NCI-H345 treated with DMSO at 0.1 percent for 48 hours (cell line): ENCODE measurements around the gene WDR27.
"Not testable (repeated sequence)": the region's sequence is repeated elsewhere in the genome, so short reads cannot be mapped to it uniquely, and the experiment has no call there.

Experiments
- DNase-seq: peaks from one replicate; lab custom pipeline; 2025; ENCODE audit not compliant: unreplicated experiment; lab: John Stamatoyannopoulos, UW

The WDR27 gene

DNA sequence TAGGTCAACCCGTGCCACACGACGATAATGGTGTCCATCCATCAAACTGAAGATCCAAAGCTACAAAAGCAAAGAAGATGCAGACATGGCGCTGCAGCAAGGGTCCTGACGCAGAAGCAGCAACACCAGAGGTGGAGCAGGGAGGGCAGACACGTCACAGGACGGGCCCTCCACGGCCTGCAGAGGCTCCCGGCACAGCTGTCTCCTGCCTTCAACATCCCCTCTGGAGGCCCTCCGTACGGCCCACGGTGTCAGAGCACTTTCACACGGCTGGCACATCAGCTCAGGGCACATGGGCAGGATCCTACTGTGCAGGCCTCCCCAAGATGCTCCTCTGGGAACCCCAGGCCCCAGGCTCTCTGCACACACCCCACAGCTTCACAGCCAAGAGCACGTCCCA lies 37.6 kb downstream of the WDR27 start:
- no peak for DNase-seq

DNA sequence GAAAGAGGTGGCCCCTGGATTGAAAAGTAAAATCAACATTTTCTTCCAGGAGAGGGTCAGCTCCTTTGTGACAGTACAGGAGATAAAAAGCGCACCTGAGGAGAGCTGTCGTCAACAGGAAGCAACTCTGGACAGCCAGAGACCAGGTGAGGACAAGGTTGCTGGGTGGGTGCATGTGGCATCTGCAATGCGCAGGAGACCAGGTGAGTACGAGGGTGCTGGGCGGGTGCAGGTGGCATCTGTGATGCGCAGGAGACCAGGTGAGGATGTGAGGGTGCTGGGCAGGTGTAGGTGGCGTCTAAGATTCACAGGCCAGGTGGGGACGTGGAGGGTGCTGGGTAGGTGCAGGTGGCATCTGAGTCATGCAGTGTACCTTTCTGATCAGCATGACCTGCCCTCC lies 38.4 kb downstream of the WDR27 start:
- DNase-seq = peak; percentile 29

DNA sequence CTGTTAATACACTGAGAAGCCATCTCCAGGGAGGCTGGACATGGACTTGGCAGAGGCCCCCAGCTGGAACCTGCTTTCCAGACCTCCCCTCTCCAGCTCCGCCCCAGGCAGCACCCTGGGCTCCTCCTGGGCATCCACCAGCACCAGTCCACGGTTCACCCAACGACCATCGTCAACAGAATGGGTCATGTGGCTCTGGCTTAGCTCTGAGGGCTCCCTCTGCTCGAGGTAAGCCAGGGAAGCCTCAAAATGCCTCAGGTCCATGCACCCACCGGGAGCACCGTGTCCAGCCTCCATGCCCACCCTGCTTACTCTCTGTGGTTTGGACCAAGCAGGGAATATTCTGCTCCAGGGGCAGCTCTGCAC lies 40.5 kb downstream of the WDR27 start:
- no peak for DNase-seq

DNA sequence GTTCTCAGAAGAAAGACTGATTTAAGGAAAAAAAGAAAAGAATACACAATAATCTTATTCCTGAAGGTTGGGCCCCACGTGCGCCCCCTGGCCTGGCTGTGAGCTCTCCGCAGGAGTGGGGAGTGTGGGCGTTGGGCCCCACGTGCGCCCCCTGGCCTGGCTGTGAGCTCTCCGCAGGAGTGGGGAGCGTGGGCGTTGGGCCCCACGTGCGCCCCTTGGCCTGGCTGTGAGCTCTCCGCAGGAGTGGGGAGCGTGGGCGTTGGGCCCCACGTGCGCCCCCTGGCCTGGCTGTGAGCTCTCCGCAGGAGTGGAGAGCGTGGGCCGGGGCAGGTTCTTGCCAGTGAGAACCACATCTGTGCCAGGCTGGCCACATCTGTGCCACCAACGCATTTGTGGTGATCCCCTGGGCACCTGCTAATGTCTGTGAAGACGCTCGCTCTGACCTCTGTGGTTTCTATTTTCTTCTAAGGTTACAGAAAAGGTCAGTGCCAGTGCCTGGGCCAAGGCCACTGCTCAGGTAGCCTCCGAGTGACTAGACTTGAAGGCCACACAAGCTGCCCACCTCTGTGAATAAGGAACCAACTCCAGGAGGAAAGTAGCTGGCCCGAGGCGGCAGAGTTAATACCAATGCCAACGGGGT lies 41.0 kb downstream of the WDR27 start:
- no peak for DNase-seq

DNA sequence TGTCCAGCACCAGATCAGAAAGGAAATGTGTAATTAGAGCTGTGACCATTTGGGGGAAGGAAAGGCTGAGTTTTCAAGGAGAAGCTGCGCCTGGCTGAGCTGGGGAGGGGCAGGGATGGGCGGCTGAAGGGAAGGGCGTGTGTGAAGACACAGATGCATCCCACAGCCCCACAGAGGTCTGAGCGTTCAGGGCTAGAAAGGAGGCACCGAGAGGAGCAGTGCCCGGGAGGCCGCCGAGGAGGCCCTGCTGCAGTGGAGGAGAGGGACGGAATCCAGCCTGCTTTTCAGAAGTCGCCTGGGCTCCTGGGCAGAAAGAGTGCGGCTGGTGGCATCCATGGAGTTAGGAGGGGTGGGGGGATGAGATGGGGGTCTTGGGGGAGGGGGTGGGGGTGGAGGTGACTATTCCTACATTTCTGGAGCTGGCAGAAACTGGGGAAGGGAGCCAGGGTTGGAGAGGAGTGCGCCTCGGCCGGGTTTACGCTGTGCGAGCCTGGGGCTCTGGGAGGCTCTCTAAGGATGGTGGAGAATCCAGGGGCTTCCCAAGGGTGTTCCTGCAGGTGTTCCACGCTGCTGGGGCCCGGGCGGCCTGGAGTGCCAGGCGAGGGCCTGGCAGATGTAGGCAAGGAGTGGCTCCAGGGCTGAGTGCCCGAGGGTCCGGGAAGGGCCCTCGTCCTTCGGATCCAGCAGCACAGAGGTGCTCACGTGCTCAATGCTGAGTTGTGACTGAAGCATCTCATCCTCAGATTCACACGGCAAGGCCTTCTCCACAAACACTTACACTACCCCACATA lies 41.8 kb downstream of the WDR27 start:
- DNase-seq = no peak

DNA sequence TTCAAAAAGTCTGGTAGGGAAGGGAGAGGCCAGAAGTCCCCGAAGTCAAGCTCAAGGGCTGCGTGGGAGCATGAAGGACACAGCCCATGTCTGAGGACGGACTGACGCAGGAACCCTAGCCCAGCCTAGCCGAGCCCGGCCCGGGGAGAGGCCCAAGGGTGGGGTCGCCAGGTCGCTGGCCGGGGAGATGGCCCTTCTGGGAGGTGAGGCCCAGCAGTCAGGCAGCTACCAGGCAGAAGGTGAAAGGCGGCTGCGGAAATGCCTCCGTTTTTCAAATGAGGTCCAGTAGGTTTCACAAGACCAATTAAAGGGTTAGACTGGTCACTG lies 44.6 kb downstream of the WDR27 start:
- no peak for DNase-seq

DNA sequence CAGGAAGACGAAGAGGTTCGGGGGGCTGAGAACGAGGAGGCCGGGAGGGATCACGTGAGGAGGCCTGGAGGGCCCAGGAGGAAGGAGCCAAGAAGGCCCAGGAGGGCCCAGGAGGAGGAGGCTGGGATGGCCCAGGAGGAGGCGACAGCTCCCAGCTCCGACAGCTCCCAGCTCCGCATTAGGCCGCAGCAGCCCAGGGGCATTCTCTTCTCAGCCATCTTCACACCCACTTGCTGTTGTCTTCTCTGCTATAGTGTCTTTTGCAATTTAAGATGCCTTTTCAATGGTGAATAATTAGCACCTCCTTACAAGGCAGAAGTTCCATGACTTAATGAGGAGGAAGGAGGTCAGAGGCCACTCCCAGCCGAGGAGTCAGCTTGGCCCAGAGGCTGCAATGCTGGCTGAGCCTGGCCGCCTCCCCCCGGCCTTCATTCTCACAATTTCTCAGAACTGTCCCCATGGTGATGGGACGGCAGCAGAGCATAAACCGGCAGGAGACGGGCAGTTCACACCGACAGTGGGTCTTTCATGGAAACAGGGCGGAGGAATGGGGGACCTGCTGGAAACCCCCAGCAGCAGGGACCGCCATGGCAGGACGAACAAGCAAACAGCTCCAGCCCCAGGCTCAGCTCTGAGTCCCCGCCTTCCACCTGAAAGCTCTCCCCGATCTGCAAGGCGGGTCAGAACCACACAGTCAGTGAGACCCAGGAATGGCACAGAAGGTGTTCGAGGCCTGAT lies 45.1 kb downstream of the WDR27 start:
- DNase-seq = no peak

DNA sequence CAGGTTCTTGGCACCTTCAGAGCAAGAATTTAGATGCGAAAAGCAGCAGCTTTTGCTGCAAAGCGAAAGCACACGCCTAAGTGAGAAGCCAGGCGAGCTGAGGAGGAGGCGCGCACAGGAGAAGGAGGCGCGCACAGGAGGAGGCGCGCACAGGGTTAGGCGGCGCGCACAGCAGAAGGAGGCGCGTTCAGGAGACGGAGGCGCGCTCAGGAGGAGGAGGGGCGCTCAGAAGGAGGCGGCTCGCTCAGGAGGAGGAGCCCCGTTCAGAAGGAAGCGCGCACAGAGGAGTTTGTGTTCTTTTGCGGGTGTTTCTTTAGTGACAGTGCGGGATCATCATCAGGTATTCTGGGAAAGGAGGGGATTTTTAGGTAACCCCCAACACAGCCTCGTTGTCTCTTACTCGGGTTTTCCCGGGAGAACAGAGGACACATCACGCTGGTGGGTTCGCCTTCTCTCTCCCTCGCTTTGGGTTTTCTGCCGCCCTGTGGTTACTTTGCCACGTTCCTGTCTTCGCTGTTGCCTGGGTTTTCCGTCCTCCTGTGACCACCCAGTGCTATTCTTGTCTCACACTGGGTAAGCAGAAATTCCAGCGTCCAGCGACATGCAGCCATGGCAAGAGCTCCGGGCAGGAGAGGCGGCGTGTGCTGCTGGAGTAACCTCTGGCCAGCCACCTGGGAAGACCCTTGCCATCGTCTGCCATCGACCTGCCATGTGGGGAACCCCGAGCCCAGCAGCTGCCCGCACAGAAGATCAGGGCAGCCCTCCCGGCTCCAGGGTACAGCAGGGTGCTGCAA lies 47.0 kb downstream of the WDR27 start:
- no peak for DNase-seq

DNA sequence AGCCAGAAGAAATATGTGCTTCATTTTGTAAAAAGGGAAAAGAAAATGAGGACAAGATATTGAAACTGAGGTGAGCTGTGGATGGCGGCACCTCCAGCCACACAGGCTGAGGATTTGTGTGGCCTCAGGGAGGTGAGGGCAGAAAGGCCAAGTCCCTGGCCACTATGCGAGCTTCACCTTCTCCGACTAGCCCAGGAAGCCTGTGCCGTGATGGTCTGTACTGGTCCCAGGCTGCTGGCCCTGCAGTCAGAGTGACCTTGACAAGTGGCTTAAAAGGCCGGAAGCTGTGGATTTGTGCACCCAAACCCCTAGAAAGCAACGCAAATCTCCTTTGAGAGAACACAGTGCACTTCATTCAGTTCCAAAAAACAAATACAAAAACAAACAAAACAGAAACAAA lies 48.1 kb downstream of the WDR27 start:
- no peak for DNase-seq

DNA sequence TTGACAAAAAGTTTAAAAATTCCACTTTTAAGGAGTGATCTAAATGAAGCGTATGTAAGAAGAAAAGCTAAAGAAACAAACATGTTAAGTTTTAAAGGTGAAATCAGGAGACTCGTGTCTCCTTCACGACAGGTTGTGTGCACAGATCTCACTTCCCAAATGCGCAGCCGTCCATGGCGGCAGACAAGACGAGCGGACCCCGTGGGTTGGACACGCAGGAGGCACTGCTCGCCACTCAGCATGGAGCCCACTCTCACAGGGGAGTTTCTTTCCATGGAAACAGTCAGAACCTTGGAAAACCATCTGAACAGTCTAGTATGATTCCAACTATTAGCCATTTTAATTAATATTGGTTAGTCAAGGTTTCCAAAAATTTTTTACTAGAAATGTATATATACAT lies 48.9 kb downstream of the WDR27 start:
- no peak for DNase-seq

DNA sequence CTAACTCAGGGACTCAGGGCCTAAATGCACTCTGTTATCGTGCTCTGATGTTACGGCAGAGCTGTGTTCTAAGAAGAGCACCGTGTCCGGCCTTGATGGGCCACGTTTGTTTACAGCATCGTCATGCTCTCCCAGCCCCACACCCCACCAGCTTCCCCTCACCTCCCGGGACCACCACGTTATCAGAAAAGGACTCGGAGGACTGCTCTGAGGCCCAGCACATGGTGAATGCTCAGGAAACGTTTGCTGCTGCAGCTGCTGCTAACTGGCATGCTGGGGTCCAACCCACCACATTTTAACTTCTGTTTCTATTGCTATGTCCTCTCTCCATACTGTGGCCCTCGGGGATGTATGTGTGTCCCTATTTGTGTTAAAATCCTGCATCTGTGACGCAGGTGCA lies 50.3 kb downstream of the WDR27 start:
- DNase-seq = no peak

DNA sequence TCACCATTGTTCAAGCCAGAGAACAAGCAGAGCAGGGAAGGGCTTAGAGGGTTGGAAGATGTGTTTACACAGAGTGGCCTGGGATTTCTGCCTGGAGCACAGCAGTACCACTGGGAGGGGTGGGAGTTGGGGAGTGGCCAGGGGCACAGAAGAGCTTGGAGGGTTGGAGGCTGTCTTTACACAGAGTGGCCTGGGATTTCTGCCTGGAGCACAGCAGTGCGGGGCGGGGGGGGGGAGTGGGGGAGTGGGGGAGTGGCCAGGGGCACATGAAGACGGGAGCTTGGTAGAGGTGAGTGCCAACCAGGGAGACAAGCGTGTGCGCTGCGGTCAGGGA lies 50.9 kb downstream of the WDR27 start:
- DNase-seq = peak; percentile 4

DNA sequence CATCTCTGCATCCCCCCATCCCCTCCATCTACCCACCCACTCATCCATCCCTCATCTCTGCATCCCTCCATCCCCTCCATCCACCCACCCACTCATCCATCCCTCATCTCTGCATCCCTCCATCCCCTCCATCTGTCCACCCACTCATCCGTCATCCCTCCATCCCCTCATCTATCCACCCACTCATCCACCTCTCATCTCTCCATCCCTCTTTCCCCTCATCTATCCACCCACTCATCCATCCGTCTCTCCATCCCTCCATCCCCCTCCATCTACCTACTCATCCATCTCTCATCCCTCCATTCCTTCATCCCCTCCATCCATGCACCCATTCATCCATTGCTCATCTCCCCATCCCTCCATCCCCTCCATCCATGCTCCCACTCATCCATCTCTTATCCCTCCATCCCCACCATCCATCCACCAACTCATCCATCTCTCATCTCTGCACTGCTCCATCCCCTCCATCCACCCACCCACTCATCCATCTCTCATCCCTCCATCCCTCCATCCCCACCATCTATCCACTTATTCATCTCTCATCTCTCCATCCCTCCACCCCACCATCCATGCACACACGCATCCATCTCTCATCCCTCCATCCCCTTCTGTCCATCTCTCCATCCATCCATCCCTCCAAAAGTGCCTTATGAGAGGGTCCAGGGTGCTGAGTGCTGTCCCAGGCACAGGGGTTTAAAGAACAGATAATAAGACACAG lies 51.4 kb downstream of the WDR27 start:
- no peak for DNase-seq

DNA sequence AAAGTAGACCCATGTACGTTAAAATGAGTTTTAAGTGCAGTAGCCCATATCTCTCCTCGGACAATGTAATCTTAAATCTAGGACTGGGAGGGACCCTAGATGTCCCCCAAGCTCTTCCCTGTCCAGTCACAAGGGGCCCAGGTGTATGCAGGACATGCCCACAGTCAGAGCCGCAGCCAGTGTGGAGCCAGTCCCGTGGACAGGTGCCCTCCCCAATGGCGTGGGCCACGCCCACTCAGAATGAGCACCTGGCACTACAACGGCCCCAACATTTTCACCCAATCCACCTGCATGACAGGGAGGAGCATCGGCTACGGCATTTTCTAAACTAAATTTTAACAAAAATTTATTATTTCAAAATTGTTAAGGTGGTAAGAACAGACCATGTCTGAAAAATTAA lies 53.2 kb downstream of the WDR27 start:
- no peak for DNase-seq

DNA sequence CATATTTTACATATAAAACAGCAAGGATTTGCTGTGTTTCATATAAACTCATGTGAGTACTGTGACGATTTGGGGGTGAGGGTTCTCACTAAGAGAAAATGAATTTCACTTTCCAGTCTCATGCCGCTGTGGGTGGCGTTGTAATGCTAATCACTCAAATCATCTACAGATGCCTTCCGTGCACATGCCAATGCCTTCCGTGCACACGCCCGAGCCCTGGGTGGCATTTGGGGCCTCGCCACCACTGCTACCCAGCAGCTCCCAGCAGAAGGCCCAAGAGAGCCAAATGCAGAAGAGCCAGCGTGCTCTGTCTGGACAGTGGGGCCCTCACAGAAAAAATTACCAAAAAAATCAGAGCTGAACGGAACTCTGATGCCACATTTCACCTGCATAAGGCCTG lies 53.7 kb downstream of the WDR27 start:
- no peak for DNase-seq

DNA sequence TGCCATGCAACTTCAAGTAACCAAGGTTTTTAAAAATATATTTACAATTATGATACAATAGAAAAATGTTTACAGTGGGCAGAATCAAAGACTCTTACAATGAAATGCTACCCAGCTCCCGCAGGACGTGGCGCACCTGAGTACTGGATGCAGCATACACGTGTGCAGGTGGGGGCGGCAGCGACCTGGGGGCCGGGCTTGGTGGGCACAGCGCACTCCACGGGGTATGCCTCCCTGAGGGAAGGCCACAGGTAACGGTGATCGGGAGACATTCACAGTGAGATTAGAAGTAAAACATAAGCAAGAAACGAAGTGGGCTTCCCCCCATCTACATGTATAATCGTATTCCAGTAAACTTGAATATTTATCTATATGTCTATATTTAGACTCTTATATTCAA lies 54.2 kb downstream of the WDR27 start:
- no peak for DNase-seq

DNA sequence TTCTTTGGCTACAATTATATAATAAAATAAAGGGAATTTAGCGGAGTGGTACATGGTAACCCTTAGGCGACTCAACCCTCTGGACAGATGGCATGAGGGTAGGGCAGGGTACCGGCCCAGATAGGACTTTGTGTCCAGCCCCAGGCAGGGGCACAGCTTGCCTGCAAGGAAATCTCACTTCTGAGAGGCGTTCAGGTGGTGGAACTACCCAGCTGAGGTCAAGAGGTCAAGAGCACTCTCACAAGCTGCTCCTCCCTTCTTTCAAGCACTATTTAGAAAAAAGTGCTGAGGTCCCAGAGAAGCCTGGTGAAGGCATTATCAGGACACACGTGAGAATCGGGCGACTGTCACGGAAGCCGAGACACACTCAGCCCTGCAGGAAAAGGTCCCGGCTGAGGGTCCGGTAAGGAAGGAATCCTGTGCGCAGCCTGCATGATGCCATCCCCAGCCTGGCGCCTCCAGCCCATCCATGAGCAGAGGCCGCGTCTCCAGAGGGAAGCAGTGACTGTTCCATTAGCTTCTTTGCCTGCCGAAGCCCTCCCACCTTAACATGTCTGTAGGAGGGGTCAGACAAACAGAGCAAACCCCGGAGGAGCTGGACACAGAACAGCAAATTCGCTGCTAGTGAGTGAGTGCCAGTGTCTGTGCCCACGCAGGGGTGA lies 54.8 kb downstream of the WDR27 start:
- no peak for DNase-seq

DNA sequence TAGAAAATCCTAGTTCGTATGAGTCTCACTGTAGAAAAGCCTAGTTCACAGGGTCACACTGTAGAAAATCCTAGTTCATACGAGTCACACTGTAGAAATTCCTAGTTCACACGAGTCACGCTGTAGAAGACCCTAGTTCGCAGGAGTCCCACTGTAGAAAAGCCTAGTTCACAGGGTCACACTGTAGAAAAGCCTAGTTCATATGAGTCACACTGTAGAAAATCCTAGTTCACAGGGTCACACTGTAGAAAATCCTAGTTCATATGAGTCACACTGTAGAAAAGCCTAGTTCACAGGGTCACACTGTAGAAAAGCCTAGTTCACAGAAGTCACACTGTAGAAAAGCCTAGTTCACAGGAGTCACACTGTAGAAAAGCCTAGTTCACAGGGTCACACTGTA lies 56.4 kb downstream of the WDR27 start:
- DNase-seq = not testable (repeated sequence)

DNA sequence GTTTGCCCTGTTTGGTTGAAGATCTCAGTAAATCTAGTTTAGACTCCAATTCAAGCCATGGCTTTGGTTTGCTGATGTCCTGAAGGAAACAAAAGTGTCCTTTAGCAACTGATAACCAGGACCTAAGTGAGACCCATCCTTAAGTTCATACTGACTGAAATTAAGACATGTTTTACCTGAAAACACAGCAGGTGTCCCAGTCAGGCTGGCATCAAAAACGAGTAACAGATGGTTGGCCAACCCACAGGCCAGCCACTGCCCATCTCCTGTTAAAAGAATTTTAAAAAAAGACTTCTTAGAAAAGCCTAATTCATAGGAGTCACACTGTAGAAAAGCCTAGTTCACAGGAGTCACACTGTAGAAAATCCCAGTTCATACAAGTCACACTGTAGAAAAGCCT lies 58.3 kb downstream of the WDR27 start:
- no peak for DNase-seq

DNA sequence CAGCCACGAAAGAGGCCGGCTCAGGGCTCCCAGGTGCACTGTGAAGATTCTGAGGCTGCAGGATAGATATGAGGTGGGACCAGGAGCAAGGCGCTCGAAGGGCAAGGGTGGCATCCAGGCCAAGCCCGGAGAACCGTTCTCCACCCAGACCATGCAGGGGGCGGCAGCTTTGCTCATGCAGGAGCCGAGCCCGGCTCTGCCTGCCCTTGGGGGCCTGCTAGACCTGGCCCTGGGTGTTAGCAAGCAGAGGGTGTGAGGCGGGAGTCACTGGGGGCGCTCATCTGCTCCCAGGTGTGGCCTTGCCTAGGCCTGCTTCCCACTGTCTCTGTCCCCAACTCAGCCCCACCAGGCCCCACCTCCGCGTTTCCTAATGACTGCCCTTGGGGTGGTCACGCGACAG lies 59.4 kb downstream of the WDR27 start:
- DNase-seq = no peak
